ENCODE measurements around the gene ENTPD6.
"Not testable (repeated sequence)": the region's sequence is repeated elsewhere in the genome, so short reads cannot be mapped to it uniquely, and the experiment has no call there.

ENTPD6 gene

DNA sequence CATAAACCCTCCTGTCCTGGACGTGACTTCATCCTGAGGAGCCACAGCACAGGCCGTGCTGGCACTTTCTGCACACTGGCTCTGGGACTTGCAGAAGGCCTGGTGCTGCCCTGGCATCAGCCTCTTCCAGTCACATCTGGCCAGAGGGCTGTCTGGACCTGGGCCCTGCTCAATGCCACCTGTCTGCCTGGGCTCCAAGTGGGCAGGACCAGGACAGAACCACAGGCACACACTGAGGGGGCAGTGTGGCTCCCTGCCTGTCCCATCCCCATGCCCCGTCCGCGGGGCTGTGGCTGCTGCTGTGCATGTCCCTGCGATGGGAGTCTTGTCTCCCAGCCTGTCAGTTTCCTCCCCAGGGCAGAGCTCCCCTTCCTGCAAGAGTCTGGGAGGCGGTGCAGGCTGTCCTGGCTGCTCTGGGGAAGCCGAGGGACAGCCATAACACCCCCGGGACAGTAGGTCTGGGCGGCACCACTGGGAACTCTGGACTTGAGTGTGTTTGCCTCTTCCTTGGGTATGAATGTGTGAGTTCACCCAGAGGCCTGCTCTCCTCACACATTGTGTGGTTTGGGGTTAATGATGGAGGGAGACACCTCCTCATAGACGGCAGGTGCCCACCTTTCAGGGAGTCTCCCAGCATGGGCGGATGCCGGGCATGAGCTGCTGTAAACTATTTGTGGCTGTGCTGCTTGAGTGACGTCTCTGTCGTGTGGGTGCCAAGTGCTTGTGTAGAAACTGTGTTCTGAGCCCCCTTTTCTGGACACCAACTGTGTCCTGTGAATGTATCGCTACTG lies 30.3 kb downstream of the ENTPD6 start:
- no peak for DNase-seq

DNA sequence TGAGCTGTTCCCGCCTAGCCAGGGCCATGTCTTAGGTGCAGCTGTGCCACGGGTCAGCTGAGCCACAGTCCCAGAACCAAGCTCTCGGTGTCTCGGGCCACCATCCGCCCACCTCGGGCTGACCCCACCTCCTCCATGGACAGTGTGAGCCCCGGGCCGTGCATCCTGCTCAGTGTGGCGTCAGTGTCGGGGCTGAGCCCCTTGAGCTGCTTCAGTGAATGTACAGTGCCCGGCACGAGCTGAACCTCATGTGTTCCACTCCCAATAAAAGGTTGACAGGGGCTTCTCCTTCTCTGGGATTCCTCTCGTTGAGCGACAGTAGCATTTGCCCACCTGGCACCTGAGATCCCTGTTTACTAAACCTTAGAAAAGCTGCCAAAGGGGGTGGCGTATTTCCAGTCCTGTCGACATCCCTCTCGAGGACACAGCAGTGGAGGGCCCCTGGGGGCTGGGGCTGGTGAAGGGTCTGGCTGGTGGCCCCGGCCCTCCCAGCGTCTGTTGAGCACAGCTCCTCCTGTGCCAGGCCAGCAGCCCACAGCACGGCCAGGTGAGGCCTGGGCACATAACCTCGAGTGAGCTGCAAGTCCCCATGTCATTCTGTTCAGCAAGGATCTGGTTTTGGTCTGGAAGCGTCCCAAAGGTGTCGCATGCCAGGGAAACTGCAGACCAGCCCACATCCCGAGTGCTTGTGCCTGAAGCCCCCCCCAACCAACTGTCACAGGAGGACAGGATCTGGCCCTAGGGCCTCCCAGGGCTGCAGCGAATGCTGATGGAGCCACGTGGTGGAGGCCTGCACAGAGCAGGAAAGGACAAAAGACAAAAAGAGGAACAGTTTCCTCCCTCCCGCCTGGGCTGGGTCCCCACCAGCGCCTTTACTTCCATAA lies 31.2 kb downstream of the ENTPD6 start:
- no peak for DNase-seq

DNA sequence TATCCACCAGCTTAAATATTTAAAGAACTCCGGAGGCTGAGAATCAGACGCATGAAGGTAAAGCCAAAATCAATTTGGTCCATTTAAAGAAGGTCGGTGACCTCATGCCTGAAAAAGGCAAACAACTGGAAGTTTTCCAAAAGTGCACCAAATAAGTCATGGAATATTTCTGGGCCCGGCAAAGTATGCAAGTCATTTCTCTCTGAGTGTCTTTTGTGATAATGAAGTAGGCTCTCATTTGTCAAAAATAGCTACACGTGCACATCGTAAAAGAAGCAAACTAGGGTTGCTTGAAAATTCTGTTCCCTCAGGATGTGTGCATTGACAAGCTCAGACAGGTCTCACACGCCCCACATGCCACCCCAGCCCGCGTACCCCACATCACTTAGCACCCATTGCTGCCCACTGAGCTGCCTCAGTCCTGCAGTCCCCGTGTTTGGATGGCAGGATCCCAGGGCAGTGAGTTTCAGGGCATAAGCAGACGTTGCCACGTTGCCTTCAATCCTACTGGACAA lies 31.9 kb downstream of the ENTPD6 start:
- DNase-seq: no peak

DNA sequence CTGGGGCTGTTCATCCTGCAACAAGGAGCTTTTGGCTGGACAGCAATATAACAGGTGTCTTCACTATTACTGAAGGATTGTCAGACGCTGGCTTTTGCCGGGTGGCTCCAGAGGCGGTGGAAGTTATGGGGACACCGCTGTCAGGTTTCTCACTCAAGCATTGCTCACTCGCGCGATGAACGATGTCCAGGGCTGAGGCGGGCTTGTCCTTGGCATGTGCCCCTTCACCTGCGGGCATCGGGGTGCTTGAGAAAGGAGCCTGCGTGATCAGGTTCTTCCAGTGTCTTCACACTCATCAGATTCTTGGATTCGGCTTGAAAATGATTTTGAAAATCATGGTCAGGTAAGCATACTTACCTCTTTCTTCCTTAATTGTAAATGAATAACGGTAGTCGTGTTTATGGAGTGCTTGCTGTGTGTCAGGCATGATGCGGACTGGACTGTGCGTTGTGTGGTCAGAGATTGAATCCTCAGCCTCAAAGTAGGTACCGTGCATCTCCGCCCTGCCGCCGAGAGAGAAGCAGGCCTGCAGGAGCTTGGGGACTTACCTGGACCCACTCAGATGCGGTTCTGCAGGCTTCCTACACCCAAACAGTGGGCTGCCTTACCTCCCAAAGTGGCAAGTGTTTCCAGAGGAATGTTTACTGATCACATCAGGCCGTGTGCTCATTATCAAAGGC lies 34.1 kb downstream of the ENTPD6 start:
- DNase-seq: no peak

DNA sequence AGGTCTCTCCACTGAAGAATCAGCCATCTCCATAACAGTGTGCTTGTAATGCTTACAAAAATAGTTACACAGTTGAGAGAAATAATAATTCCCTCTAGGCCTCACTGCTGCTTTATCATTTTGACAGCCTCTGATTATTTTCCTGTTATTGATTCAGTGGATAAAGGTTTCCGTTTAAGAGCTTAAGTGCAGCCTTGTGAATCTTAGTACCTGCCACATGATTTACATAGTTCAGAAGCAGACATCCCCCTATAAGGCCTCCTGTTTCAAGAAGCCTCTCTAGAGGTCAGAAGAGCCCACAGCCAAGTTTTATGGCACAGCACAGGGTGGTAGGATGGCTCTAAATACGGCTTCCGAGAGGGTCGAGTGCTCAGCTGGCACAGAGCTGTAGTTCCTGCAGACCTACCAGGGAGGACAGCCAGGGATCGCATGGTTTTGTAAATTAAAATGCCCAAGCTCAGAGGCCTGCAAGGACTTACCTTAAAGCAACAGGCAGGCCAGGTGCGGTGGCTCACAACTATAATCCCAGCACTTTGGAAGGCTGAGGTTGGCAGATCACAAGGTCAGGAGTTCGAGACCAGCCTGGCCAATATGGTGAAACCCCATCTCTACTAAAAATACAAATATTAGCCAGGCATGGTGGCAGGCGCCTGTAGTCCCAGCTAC lies 34.8 kb downstream of the ENTPD6 start:
- no peak for DNase-seq

DNA sequence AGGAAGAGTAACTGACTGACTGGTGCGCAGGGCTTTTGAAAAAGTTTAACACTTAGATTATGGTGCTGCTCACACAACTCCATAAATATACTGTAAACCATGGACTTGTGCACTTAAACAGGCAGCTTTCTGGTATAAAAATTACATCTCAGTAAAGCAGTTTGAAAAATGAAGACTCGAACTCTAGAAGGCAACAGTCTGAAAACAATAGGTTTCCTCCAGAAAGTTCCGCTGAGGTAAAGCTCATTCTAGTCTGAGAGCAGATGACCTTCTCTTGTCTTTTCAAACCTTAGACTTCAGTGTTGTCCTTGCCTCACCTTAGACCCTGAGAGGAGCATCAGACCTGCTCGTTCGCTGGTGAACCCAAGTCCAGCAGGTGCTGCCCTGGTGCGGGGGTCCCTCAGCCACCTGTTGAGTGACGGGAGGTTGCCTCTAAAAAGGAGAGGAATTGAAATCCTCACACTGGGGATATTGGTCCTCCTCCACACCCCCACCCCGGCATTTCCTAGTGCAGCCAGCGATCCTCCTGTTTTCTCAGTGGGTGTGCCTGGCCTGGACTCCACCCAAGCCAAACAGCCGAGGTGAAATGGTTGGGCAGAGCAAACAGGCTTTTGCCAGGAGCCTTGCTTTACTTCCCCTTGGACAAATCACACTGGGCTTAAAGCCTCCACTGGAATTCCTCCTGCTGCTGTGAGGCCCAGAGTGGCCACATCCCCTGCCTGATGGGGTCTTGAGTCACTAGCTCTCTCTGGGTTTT lies 37.7 kb downstream of the ENTPD6 start:
- DNase-seq: no peak

DNA sequence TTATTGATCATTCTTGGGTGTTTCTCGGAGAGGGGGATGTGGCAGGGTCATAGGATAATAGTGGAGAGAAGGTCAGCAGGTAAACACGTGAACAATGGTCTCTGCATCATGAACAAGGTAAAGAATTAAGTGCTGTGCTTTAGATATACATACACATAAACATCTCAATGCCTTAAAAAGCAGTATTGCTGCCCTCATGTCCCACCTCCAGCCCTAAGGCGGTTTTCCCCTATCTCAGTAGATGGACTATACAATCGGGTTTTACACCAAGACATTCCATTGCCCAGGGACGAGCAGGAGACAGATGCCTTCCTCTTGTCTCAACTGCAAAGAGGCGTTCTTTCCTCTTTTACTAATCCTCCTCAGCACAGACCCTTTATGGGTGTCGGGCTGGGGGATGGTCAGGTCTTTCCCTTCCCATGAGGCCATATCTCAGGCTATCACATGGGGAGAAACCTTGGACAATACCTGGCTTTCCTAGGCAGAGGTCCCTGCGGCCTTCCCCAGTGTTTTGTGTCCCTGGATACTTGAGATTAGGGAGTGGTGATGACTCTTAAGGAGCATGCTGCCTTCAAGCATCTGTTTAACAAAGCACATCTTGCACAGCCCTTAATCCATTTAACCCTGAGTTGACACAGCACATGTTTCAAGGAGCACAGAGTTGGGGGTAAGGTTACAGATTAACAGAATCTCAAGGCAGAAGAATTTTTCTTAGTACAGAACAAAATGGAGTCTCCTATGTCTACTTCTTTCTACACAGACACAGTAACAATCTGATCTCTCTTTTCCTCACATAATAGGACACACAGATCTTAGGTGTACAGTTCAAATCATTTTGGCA lies 38.7 kb downstream of the ENTPD6 start:
- not testable (repeated sequence) for DNase-seq

DNA sequence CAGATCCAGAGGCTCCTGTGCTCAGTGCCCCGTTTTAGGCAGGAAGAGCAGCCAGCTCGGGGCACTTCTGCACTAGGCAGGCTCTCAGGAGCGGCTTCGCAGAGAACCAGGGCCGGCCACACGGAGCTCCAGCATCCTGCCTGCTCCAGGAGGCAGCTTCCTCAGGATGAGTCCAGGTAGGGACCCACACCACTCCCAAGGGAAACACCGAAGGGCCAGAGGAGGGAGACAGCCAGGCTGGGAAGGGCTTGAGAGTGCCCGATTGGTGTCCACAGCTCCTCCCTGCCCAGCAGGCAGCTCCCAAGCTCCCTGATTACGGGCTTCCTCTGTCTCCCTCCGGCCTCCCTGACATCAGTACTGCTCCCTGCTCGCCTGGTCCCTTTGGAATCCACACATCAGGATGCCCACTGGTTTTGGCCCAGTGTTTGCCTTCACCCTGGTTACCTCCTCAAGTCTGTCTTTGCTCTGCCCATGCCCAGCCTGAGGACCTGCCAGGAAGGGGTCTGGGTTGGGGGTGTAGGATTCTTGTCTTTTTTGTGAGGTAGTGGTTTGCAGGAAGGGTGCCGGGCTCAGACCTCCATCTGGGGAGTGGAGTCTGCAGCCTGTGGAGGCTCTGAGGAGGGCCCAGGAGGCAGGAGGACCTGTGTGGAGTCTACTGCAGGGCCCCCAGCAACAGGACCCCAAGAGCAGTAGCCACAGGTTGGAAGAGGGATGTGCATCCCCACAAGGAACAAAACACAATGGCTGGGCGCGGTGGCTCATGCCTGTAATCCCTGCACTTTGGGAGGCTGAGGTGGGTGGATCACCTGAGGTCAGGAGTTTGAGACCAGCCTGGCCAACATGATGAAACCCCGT lies 41.2 kb downstream of the ENTPD6 start:
- no peak for DNase-seq

DNA sequence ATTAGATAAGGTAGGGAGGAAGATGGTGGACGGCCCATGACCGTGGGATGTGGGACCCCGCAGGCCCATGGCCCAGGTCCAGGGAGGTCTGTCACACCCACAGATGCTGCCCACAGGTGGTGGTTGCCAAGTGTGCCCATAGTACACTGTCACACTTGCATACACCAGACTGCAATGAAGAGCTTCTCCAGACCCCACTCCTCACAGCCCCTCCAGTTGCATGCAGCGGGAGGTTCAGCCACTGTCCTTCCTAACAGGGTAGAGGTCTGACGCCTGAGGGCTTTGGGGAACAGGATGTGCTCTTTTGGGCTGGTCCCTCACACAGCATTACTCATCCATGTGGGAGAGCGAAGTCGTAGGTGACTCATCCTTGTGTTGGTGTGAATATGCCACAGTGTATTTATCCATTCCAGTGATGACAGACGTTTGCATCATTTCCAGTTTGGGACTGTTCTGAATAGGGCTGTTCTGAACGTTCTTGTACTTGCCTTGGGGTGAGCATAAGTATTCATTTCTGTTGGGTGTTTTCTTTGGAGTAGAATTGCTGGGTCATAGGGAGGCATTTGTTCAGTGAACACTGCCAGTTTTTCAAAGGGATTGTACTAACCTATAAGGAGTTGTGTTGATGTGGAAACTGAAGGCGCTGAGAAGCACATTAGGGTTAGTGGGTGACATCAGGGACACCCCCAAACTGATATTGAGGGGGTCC lies 42.3 kb downstream of the ENTPD6 start:
- no peak for DNase-seq

DNA sequence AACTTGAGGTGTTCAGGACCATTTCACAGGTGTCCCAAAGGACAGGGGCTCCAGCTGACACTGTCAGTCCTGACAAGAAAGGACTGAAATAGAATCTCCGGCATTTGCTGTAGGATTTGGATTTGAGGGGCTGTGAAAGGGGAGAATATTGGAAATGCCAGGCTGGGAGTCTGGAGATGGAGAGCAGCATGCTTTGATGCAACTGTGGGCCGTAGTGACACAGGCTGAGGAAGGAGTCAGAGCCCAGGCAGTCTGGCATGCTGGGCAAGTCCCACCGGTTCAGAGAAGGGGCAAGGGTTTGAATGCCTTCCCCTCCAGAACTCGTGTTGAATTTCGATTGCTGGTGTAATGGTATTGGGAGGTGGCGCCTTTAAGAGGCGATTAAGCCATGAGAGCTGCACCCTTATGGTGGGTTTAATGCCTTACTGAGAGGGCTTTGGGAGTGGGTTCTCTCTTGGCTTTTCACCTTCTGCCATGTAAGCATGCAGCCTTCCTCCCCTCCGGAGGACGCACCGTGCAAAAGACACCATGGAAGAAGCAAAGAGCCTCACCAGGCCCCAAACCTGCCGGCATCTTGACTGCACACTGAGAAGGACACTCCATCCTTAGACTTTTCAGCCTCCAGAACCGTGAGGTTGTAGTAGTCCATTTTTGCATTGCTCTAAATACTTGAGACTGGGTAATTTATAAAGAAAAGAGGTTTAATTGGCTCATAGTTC lies 43.0 kb downstream of the ENTPD6 start:
- no peak for DNase-seq

DNA sequence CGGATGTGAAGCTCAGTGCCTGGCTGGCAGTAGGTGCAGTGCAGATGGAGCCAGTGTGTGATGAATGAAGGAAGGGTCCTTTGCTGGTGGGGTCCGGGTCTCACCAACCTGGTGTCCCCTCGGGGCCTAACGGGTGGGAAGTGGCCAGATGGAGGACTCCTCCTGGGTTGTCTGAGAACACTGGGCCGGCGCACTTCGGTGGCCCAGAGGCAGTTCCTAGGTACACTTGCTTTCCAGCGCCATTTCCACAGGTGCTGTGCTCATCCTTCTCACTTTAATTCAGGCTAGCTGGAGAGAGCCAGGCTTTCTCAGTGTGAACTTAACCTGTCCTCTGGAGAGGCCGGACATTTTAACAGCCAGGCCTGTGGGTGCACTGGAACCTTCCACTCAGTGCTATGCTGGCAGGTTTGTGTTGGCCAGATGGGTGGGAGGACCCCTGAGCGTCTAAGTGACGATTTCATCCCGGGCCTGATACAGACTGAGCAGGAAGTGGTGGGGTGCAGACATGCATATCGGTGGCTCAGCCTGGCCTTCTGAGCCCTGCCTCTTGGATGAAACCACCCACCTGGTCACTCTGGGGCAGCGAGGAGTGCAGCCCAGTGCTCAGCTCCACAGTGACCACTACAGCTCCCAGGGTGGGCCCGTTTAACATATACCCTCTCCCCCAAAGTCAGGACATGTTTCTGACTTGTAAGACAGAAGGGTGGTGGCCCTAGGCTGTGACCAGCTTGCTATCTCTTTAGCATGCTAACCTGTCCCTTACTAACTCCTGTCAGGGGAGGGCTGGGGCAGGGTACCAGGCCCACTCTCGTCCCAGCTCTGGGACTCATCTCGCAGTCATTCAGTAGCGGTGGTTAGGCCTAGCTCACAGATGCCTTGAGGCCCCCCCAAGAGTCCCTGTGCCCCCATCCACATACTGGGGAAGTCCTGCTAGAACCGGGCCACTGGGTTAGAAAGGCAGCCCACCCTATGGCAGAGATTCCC lies 44.2 kb downstream of the ENTPD6 start:
- DNase-seq: no peak

DNA sequence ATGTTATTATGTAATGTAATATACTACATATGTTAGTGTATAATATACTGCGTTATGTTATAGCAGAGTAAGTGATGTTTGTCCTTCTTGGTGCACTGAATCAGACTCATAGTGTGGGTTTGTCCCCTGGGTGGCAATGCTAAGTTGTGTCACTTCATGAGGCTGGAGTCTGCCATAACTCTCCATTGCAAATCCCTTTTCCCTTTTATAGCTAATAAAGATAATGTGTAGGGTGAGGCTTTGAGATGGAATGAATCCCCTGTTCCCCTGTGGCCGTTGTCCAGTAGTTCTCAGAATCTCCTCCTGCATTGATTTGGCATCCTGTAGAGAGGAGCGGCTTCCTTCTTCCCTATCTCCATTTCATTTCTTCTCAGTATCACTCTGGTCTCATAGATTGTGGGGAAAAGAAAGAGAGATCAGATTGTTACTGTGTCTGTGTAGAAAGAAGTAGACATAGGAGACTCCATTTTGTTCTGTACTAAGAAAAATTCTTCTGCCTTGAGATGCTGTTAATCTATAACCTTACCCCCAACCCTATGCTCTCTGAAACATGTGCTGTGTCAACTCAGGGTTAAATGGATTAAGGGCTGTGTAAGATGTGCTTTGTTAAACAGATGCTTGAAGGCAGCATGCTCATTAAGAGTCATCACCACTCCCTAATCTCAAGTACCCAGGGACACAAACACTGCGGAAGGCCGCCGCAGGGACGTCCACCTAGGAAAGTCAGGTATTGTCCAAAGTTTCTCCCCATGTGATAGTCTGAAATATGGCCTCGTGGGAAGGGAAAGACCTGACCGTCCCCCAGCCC lies 45.5 kb downstream of the ENTPD6 start:
- DNase-seq: not testable (repeated sequence)

DNA sequence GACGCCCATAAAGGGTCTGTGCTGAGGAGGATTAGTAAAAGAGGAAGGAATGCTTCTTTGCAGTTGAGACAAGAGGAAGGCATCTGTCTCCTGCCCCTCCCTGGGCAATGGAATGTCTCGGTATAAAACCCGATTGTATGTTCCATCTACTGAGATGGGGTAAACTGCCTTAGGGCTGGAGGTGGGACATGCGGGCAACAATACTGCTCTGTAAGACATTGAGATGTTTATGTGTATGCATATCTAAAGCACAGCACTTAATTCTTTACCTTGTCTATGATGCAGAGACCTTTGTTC lies 46.1 kb downstream of the ENTPD6 start:
- DNase-seq: not testable (repeated sequence)

DNA sequence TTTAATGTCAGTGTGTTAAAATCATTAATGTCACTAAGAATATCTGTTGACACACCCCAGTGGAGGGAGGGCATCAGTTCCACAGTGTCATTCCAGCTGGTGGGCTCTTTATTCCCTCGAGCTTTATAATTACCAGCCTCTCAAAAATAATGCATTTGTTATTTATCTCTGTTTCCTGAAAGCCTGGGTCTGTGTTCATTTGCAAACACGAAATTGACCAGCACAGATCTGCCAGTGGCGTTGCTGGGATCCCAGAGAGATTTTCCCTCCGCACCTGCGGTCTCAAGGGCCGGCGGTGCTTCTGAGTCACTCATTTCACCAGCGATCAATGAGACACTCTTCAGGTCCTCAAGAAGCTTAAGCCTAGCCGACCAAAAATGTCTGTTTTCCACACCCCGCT lies 46.7 kb downstream of the ENTPD6 start:
- no peak for DNase-seq

DNA sequence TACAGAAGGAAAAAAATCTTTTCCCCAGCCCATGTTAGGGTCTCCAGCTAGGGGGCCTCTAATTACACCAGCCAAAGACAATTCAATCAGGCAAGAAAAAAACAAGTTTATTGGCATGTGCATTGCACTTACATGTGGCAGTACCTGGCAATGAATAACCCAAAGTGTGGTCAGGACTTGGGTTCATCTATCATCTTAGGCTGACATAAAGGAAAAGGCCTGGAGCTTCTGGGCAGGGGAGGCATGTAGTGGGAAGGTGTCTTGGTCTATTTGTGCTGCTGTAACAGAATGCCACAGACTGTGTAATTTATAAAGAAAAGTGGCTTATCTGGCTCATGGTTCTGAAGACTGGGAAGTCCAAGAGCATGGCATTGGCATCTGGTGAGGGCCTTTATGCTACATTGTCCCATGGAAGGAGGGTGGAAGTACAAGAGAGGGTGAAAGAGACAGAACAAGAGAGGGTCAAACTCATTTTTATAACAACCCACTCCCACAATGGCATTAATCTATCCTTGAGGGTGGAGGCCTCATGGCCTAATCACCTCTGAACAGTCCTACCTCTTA lies 48.0 kb downstream of the ENTPD6 start:
- no peak for DNase-seq

DNA sequence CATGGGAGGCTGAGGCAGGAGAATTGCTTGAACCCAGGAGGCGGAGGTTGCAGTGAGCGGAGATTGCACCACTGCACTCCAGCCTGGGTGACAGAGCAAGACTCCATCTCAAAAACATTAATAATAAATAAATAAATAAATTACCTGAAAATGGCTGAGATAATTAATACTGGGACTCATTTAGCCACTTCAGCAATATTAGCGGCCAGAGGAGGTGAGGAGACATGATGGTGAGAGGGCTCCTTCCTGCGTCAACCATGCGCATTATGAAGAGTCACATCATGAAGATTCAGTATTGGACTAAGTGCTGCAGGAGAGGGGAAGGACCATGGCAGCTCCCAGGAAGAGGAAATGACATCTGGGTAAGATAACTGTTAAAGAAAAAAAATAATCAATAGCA lies 49.5 kb downstream of the ENTPD6 start:
- no peak for DNase-seq

All from NCI-H510A treated with DMSO at 0.1 percent for 48 hours (cell line).